Loucy (cell line): ENCODE results near the gene CLPTM1.

Source experiments
- H2AFZ ChIP-seq: fragments of 200-600 bp; sonication (generic); 2 replicates; pipeline ENCODE4 v1.6.0; 2016; ENCODE audit warnings: antibody characterized with exemption, mild to moderate bottlenecking, low read length, moderate library complexity
- H3F3A ChIP-seq: fragments of 200-600 bp; 2 replicates; pipeline ENCODE4 v1.6.0; 2016; ENCODE audit warnings: antibody characterized with exemption, low read depth, mild to moderate bottlenecking
- H3K27me3 ChIP-seq: fragments of 200-600 bp; sonication (generic); 2 replicates; pipeline ENCODE4 v1.6.1; 2014; ENCODE audit warnings: low read length, mild to moderate bottlenecking; ENCODE audit not compliant: insufficient read depth, poor library complexity, severe bottlenecking
- H3K36me3 ChIP-seq: fragments of 200-600 bp; sonication (generic); 2 replicates; pipeline ENCODE4 v1.6.1; 2016; ENCODE audit warnings: low read length; ENCODE audit not compliant: insufficient read depth
- H3K4me1 ChIP-seq: fragments of 200-600 bp; sonication (generic); 2 replicates; pipeline ENCODE4 v1.5.1; 2014; ENCODE audit warnings: low read length, mild to moderate bottlenecking; ENCODE audit not compliant: insufficient read depth, poor library complexity, severe bottlenecking
- H3K4me2 ChIP-seq: fragments of 200-600 bp; sonication (generic); 2 replicates; pipeline ENCODE4 v1.6.0; 2014; ENCODE audit warnings: antibody characterized with exemption, low read length, low read depth, mild to moderate bottlenecking; ENCODE audit not compliant: poor library complexity, severe bottlenecking
- H3K4me3 ChIP-seq: fragments of 200-600 bp; sonication (generic); 2 replicates; pipeline ENCODE4 v1.5.1; 2014; ENCODE audit warnings: low read length, mild to moderate bottlenecking, mixed read lengths; ENCODE audit not compliant: poor library complexity, severe bottlenecking
- H3K79me2 ChIP-seq: fragments of 200-600 bp; sonication (generic); 2 replicates; pipeline ENCODE4 v1.6.1; 2014; ENCODE audit warnings: low read length; ENCODE audit not compliant: insufficient read depth
- H3K9ac ChIP-seq: fragments of 200-600 bp; sonication (generic); 2 replicates; pipeline ENCODE4 v1.6.0; 2014; ENCODE audit warnings: mild to moderate bottlenecking, low read depth, low read length, moderate library complexity; ENCODE audit not compliant: poor library complexity, severe bottlenecking
- H3K9me2 ChIP-seq: fragments of 200-600 bp; sonication (generic); replicated peaks from 2 replicates; pipeline ENCODE4 v1.6.1; 2016; ENCODE audit warnings: low read depth, low read length, mixed read lengths
- H3K9me3 ChIP-seq: fragments of 200-600 bp; sonication (generic); 2 replicates; pipeline ENCODE4 v1.6.1; 2014; ENCODE audit warnings: mild to moderate bottlenecking, antibody characterized with exemption, low read length, low read depth; ENCODE audit not compliant: insufficient read depth
- H4K20me1 ChIP-seq: fragments of 200-600 bp; sonication (generic); 2 replicates; pipeline ENCODE4 v1.6.0; 2014; ENCODE audit warnings: antibody characterized with exemption, low read length, mild to moderate bottlenecking; ENCODE audit not compliant: insufficient read depth, poor library complexity, severe bottlenecking
- EZH2phosphoT487 ChIP-seq: fragments of 200-600 bp; IDR thresholded peaks from 2 replicates; pipeline ENCODE4 v1.6.1; 2018; ENCODE audit warnings: antibody characterized with exemption, mild to moderate bottlenecking, moderate library complexity, borderline replicate concordance
- TF ChIP-seq, protein P1 (sequence below): fragments of 200-600 bp; sonication (generic); conservative IDR thresholded peaks from 2 replicates; pipeline ENCODE4 v1.5.1; 2014; ENCODE audit warnings: mild to moderate bottlenecking, antibody characterized with exemption, low read length

Gene CLPTM1

DNA sequence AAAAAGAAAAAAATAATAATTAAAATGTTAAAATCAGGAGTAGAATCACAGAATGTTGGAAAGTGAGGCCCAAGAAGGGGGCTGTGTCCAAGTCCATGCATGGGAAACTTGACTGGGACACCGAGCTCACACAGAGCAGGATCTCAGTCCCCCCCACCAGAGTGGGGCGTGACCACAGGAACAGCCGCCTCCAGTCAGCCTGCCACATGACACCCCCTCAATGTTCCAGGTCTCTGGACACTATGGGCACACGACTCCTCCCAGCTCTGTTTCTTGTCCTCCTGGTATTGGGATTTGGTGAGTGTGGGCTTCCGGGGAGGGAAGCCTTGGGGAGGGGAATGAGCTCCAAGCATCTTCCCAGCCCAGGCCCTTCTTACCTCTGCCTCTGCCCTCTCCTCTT, 6.9 kb upstream of the CLPTM1 start:
- no peaks in the 10 kb centered on the region for H3K9me2 ChIP-seq
- H3K79me2 ChIP-seq, result no peaks in the 10 kb centered on the region
- no peak overlapping the region for H3K4me3 ChIP-seq
- H3K36me3 ChIP-seq, result no peaks in the 10 kb centered on the region
- H3K27me3 ChIP-seq, result no peaks in the 10 kb centered on the region
- H3K4me2 ChIP-seq, result no peak overlapping the region
- H3K9me3 ChIP-seq, result no peaks in the 10 kb centered on the region
- no peaks in the 10 kb centered on the region for H4K20me1 ChIP-seq
- no peak overlapping the region for H2AFZ ChIP-seq
- no peaks in the 10 kb centered on the region for H3K4me1 ChIP-seq
- H3F3A ChIP-seq, result no peaks in the 10 kb centered on the region
- no peak for TF ChIP-seq EZH2phosphoT487
- TF ChIP-seq, protein P1, sequence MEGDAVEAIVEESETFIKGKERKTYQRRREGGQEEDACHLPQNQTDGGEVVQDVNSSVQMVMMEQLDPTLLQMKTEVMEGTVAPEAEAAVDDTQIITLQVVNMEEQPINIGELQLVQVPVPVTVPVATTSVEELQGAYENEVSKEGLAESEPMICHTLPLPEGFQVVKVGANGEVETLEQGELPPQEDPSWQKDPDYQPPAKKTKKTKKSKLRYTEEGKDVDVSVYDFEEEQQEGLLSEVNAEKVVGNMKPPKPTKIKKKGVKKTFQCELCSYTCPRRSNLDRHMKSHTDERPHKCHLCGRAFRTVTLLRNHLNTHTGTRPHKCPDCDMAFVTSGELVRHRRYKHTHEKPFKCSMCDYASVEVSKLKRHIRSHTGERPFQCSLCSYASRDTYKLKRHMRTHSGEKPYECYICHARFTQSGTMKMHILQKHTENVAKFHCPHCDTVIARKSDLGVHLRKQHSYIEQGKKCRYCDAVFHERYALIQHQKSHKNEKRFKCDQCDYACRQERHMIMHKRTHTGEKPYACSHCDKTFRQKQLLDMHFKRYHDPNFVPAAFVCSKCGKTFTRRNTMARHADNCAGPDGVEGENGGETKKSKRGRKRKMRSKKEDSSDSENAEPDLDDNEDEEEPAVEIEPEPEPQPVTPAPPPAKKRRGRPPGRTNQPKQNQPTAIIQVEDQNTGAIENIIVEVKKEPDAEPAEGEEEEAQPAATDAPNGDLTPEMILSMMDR, result no peak
- no peak overlapping the region for H3K9ac ChIP-seq

DNA sequence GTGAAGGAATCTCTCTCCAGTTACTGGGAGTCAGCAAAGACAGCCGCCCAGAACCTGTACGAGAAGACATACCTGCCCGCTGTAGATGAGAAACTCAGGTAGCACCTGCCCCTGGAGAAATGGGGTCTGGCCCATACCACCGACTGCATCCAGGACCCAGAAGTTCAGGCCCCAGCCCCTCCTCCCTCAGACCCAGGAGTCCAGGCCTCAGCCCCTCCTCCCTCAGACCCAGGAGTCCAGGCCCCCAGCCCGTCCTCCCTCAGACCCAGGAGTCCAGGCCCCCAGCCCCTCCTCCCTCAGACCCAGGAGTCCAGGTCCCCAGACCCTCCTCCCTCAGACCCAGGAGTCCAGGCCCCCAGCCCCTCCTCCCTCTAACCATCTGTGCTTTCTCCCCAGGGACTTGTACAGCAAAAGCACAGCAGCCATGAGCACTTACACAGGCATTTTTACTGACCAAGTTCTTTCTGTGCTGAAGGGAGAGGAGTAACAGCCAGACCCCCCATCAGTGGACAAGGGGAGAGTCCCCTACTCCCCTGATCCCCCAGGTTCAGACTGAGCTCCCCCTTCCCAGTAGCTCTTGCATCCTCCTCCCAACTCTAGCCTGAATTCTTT, 6.3 kb upstream of the CLPTM1 start:
- no peak for TF ChIP-seq EZH2phosphoT487
- TF ChIP-seq, protein P1, result no peak
- H3K4me1 ChIP-seq, result peaks cover 5% of the 10 kb centered on the region
- H3F3A ChIP-seq, result no peaks in the 10 kb centered on the region
- no peaks in the 10 kb centered on the region for H3K9me2 ChIP-seq
- no peak overlapping the region for H2AFZ ChIP-seq
- no peaks in the 10 kb centered on the region for H4K20me1 ChIP-seq
- peaks cover 5% of the 10 kb centered on the region; the same call in 1 of the 2 replicates for H3K79me2 ChIP-seq
- H3K4me3 ChIP-seq, result no peak overlapping the region
- no peaks in the 10 kb centered on the region for H3K36me3 ChIP-seq
- no peak overlapping the region for H3K4me2 ChIP-seq
- no peak overlapping the region for H3K9ac ChIP-seq
- H3K9me3 ChIP-seq, result no peaks in the 10 kb centered on the region
- H3K27me3 ChIP-seq, result no peaks in the 10 kb centered on the region

DNA sequence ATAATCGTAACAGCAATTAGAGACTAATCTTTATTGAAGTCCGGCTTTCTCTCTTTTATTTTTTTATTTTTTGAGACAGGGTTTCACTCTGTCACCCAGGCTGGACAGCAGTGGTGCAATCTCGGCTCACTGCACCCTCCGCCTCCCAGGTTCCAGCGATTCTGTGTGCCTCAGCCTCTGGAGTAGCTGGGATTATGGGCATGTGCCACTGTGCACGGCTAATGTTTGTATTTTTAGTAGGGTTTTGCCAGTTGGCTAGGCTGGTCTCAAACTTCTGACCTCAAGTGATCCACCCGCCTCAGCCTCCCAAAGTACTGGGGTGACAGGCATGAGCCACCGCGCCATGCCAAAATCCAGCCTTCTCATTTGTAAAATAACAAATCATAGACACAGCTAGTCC, 5.6 kb upstream of the CLPTM1 start:
- no peak overlapping the region for H2AFZ ChIP-seq
- no peak overlapping the region for H3K9ac ChIP-seq
- TF ChIP-seq EZH2phosphoT487, result no peak
- TF ChIP-seq, protein P1, result no peak
- H3K4me1 ChIP-seq, result peaks cover 6% of the 10 kb centered on the region
- no peak overlapping the region for H3K4me2 ChIP-seq
- H3K4me3 ChIP-seq, result no peak overlapping the region
- no peaks in the 10 kb centered on the region for H3F3A ChIP-seq
- no peaks in the 10 kb centered on the region for H3K36me3 ChIP-seq
- H3K27me3 ChIP-seq, result no peaks in the 10 kb centered on the region
- H3K9me2 ChIP-seq, result no peaks in the 10 kb centered on the region
- peaks cover 5% of the 10 kb centered on the region; the same call in 1 of the 2 replicates for H3K79me2 ChIP-seq
- H3K9me3 ChIP-seq, result no peaks in the 10 kb centered on the region
- no peaks in the 10 kb centered on the region for H4K20me1 ChIP-seq
